Breast epithelium (tissue), 3 donors: ENCODE data around the gene BRMS1L.

Experiments
- POLR2A ChIP-seq: fragments of 450-650 bp; IDR thresholded peaks from one replicate; pipeline ENCODE4 v1.6.1; 2016; ENCODE audit warnings: antibody characterized with exemption, mild to moderate bottlenecking, moderate library complexity
- TF ChIP-seq, protein P1 (sequence below), 3 donors: fragments of 450-650 bp; IDR thresholded peaks; one replicate each; pipeline ENCODE4 v1.5.1; 2016 to 2017; ENCODE audit warnings: antibody characterized with exemption in 3 of 3, mild to moderate bottlenecking in 3 of 3, moderate library complexity in 3 of 3

DNA sequence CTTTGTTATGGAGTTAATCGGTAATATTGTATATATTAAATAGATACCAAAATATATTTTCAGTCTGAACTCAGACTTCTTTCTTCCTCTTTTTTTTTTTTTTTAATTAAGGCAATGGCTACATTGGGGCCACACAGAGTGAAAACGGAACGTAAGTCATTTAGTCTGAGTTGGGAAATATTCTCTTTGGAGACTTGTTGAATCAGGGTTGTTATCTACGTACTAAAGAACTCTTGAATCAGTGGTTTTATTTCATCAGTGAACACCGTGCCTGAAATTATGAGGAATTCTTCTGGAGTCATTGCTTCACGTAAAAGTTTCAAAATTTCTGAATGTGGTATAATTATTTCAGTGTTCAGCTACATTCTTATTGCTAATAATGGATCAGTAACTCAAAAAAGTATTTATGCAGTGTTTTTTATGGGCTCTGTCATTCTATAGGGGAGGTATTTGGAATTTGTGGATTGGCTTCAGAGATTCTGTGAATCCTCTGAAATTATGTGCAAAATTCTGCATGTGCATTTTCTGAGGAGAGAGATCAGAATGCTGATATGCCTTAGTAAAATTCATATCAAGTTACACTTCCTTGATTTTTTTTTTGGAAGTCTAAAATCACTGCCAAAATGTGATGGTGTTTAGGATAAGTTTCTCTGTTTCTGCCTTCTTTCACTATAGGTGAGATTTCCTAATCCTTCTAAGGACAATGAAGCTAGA, 39.6 kb downstream of the BRMS1L start:
- TF ChIP-seq POLR2A = no peak
- TF ChIP-seq, protein P1, sequence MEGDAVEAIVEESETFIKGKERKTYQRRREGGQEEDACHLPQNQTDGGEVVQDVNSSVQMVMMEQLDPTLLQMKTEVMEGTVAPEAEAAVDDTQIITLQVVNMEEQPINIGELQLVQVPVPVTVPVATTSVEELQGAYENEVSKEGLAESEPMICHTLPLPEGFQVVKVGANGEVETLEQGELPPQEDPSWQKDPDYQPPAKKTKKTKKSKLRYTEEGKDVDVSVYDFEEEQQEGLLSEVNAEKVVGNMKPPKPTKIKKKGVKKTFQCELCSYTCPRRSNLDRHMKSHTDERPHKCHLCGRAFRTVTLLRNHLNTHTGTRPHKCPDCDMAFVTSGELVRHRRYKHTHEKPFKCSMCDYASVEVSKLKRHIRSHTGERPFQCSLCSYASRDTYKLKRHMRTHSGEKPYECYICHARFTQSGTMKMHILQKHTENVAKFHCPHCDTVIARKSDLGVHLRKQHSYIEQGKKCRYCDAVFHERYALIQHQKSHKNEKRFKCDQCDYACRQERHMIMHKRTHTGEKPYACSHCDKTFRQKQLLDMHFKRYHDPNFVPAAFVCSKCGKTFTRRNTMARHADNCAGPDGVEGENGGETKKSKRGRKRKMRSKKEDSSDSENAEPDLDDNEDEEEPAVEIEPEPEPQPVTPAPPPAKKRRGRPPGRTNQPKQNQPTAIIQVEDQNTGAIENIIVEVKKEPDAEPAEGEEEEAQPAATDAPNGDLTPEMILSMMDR (IDR thresholded peaks at IDR 0.05) = no peak
